Breast epithelium (tissue), 4 donors: ENCODE data around the gene PATJ. TPM values are rescaled to one million over a fixed set of nuclear protein-coding genes. Genes with fewer than 3 reads are reported as not detected.
A peak's percentile ranks its signal among the peaks of the same experiment; 100 is the strongest.

Experiments
- DNase-seq, 2 donors: peaks; one replicate each; pipeline ENCODE4 v3.0.0-alpha.2; 2019; ENCODE audit warnings: low spot score in 2 of 2
- H3K27ac ChIP-seq, 2 donors: fragments of 200-600 bp; sonication (generic) in 1 of 2; one replicate each; pipeline ENCODE4 v1.5.1; 2016 to 2019; ENCODE audit warnings: mild to moderate bottlenecking in 1 of 2
- H3K27me3 ChIP-seq, 2 donors: fragments of 200-600 bp; sonication (generic) in 1 of 2; one replicate each; pipeline versions ENCODE4 v1.5.1 to v1.6.0; 2017 to 2019; ENCODE audit warnings: control low read depth in 1 of 2, mild to moderate bottlenecking in 1 of 2
- H3K36me3 ChIP-seq: fragments of 200-600 bp; one replicate; pipeline ENCODE4 v1.5.1; 2019
- H3K4me1 ChIP-seq, 2 donors: fragments of 200-600 bp; sonication (generic); one replicate each; pipeline ENCODE4 v1.5.1; 2016 to 2019; ENCODE audit warnings: control low read depth in 1 of 2
- H3K4me3 ChIP-seq, 3 donors: fragments of 200-600 bp; sonication (generic); 1 replicate in 2 of 3; 2 replicates in 1 of 3; pipeline ENCODE4 v1.5.1; 2016 to 2019; ENCODE audit warnings: mild to moderate bottlenecking in 3 of 3, moderate library complexity in 2 of 3
- H3K9me3 ChIP-seq, 2 donors: fragments of 200-600 bp; sonication (generic) in 1 of 2; one replicate each; pipeline ENCODE4 v1.5.1; 2016 to 2019; ENCODE audit warnings: control low read depth in 1 of 2
- POLR2A ChIP-seq: fragments of 450-650 bp; IDR thresholded peaks from one replicate; pipeline ENCODE4 v1.6.1; 2016; ENCODE audit warnings: antibody characterized with exemption, mild to moderate bottlenecking, moderate library complexity
- POLR2AphosphoS5 ChIP-seq, 3 donors: sonication (generic); formaldehyde crosslinking; IDR thresholded peaks; one replicate each; pipeline ENCODE4 v1.6.1; 2017; ENCODE audit warnings: antibody characterized with exemption in 3 of 3
- intact Hi-C: fragments of 100-400 bp; cut with DNase I; formaldehyde crosslinking; loops from one replicate; pipeline ENCODE4 v1.15.1; 2023; ENCODE audit warnings: low total_unique reads
- total RNA-seq, 3 donors: library from RNA; depleted of rRNA; stranded (reverse); fragments of >200 nt; gene quantifications; one replicate each; pipeline ENCODE4 v1.1.0, GENCODE V29; 2016
- TF ChIP-seq, protein P1 (sequence below), 3 donors: fragments of 450-650 bp; IDR thresholded peaks; one replicate each; pipeline ENCODE4 v1.5.1; 2016 to 2017; ENCODE audit warnings: antibody characterized with exemption in 3 of 3, mild to moderate bottlenecking in 3 of 3, moderate library complexity in 3 of 3

Gene PATJ
- total RNA-seq, 3 donors from 2014 or later = 20.8 to 193 (median 129) TPM

DNA sequence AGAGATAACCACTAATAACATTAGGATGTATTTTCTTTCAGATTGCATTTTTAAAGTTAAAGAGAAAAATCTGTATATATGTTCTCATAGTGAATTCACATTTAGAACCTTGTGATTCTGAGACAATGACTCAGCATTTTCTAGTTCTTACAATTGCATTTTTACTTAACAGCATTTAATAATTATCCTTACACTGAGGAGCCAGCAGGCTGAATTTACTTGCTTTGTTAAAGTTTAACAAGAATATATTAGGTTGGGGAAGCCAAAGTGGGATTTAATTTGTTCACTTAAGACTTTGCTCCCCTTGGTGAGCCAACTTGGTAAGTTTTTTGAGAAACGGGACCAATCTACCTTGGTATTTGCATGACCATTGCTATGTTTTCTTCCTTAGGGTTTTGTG, 4.5 kb downstream of the PATJ start:
- Histone ChIP-seq H3K4me1 (no peaks in the 10 kb centered on the region), H3K27me3 (no peaks in the 10 kb centered on the region), H3K27ac (peak overlapping the region in 1 of 2 donors; percentile 35), H3K36me3 (no peaks in the 10 kb centered on the region), H3K9me3 (no peaks in the 10 kb centered on the region), H3K4me3 (no peak overlapping the region)
- intact Hi-C loops = no loop called here
- DNase-seq = no peak
- TF ChIP-seq POLR2A (no peak), POLR2AphosphoS5 (IDR thresholded peaks at IDR 0.05) (no peak)
- TF ChIP-seq, protein P1, sequence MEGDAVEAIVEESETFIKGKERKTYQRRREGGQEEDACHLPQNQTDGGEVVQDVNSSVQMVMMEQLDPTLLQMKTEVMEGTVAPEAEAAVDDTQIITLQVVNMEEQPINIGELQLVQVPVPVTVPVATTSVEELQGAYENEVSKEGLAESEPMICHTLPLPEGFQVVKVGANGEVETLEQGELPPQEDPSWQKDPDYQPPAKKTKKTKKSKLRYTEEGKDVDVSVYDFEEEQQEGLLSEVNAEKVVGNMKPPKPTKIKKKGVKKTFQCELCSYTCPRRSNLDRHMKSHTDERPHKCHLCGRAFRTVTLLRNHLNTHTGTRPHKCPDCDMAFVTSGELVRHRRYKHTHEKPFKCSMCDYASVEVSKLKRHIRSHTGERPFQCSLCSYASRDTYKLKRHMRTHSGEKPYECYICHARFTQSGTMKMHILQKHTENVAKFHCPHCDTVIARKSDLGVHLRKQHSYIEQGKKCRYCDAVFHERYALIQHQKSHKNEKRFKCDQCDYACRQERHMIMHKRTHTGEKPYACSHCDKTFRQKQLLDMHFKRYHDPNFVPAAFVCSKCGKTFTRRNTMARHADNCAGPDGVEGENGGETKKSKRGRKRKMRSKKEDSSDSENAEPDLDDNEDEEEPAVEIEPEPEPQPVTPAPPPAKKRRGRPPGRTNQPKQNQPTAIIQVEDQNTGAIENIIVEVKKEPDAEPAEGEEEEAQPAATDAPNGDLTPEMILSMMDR (IDR thresholded peaks at IDR 0.05) = no peak

- Histone ChIP-seq H3K27me3 (no peaks in the 10 kb centered on the region), H3K4me1 (no peaks in the 10 kb centered on the region), H3K9me3 (no peaks in the 10 kb centered on the region)
These were observed 6.3 kb downstream of the PATJ start for GRCh38 chr1:61748566-61748965.

GRCh38 chr1:61749574-61749973, 7.3 kb downstream of the PATJ start:
- H3K4me1 ChIP-seq = no peaks in the 10 kb centered on the region
- no peaks in the 10 kb centered on the region for H3K27me3 ChIP-seq
- TF ChIP-seq POLR2AphosphoS5 (IDR thresholded peaks at IDR 0.05) = no peak
- TF ChIP-seq POLR2A = no peak
- TF ChIP-seq, protein P1 (IDR thresholded peaks at IDR 0.05) = no peak
- intact Hi-C loops = no loop called here
- H3K4me3 ChIP-seq = no peak overlapping the region
- DNase-seq = no peak
- H3K9me3 ChIP-seq = no peaks in the 10 kb centered on the region
- H3K36me3 ChIP-seq = no peaks in the 10 kb centered on the region
- H3K27ac ChIP-seq = no peak overlapping the region

More at GRCh38 chr1:61748566-61748965, 6.3 kb downstream of the PATJ start:
- TF ChIP-seq POLR2A (no peak), POLR2AphosphoS5 (IDR thresholded peaks at IDR 0.05) (no peak)
- TF ChIP-seq, protein P1 (IDR thresholded peaks at IDR 0.05) = no peak
- H3K27ac ChIP-seq = no peak overlapping the region
- no peak for DNase-seq
- H3K36me3 ChIP-seq = no peaks in the 10 kb centered on the region
- H3K4me3 ChIP-seq = no peak overlapping the region
- intact Hi-C loops = no loop called here

DNA sequence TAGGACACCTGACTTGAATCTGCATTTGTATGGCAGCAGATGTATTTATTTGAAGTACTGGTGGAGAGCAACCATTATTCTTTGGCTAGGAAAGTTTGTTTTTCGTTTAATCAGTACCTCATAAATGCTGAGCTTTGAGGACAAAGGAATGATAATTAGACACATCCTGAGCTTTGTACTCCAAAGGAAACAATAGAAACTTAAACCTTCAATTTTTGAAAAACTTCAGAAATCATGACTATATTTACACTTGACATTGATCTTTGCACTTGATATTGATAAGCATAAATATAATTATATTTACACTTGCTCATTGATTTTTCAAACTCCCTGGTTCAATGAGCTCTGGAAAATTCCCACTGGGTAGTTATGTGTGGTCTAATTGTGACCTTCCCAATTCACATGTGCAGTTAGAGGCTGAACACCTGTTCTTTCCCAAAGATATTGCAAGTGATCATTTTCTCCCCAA, 10.7 kb downstream of the PATJ start:
- DNase-seq = no peak
- Histone ChIP-seq H3K4me3 (no peak overlapping the region), H3K36me3 (no peaks in the 10 kb centered on the region), H3K27me3 (no peaks in the 10 kb centered on the region), H3K9me3 (no peaks in the 10 kb centered on the region), H3K4me1 (no peaks in the 10 kb centered on the region), H3K27ac (no peak overlapping the region)
- TF ChIP-seq, protein P1 (IDR thresholded peaks at IDR 0.05) = no peak
- TF ChIP-seq POLR2AphosphoS5 (IDR thresholded peaks at IDR 0.05) (no peak), POLR2A (no peak)
- intact Hi-C loops = no loop called here

GRCh38 chr1:61753998-61754508, 11.8 kb downstream of the PATJ start:
- Histone ChIP-seq H3K36me3 (no peaks in the 10 kb centered on the region), H3K4me1 (no peaks in the 10 kb centered on the region), H3K9me3 (no peaks in the 10 kb centered on the region), H3K27me3 (no peaks in the 10 kb centered on the region), H3K4me3 (no peak overlapping the region), H3K27ac (no peak overlapping the region)
- TF ChIP-seq POLR2A (no peak), POLR2AphosphoS5 (IDR thresholded peaks at IDR 0.05) (no peak)
- TF ChIP-seq, protein P1 (IDR thresholded peaks at IDR 0.05) = no peak
- no peak for DNase-seq
- intact Hi-C loops = no loop called here
